ENCODE measurements around the gene TCF4.

Gene TCF4

DNA sequence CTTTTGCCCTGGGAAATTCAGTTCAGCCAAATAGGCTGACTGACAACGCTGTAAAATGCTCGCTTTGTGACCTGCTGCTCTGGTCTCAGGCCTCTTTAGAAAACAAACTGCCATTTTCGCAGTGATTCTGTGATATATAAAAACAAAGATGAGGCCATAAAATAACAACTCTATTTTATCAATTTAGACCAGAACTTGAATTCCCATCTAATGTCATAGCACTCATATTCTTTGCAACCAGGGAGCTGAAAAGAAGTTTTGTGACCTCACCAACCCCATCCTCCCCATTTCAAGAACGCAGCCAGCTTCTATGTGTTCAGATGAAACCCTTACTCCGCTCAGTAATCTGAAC lies 40.3 kb downstream of the TCF4 start:
- H3K36me3 ChIP-seq (ENCODE audit: control insufficient read depth in 1 of 2, insufficient read depth in 2 of 2, low read length in 2 of 2): no peaks in the 10 kb centered on the region
- no peaks in the 10 kb centered on the region for H3K9me3 ChIP-seq (ENCODE audit: control insufficient read depth in 1 of 2, low read length in 2 of 2)
- H3K9ac ChIP-seq (ENCODE audit: low read depth in 1 of 2, low read length in 2 of 2): no peak overlapping the region
- no peak overlapping the region for H3K4me3 ChIP-seq (ENCODE audit: low read depth in 1 of 2, low read length in 2 of 2)
- H3K27me3 ChIP-seq (ENCODE audit: control insufficient read depth in 1 of 2, insufficient read depth in 2 of 2, low read length in 2 of 2): no peaks in the 10 kb centered on the region
- H3K27ac ChIP-seq (ENCODE audit: low read depth, low read length): no peak overlapping the region
- no peaks in the 10 kb centered on the region for H3K4me1 ChIP-seq (ENCODE audit: control insufficient read depth in 1 of 2, insufficient read depth in 2 of 2, low read length in 2 of 2)

DNA sequence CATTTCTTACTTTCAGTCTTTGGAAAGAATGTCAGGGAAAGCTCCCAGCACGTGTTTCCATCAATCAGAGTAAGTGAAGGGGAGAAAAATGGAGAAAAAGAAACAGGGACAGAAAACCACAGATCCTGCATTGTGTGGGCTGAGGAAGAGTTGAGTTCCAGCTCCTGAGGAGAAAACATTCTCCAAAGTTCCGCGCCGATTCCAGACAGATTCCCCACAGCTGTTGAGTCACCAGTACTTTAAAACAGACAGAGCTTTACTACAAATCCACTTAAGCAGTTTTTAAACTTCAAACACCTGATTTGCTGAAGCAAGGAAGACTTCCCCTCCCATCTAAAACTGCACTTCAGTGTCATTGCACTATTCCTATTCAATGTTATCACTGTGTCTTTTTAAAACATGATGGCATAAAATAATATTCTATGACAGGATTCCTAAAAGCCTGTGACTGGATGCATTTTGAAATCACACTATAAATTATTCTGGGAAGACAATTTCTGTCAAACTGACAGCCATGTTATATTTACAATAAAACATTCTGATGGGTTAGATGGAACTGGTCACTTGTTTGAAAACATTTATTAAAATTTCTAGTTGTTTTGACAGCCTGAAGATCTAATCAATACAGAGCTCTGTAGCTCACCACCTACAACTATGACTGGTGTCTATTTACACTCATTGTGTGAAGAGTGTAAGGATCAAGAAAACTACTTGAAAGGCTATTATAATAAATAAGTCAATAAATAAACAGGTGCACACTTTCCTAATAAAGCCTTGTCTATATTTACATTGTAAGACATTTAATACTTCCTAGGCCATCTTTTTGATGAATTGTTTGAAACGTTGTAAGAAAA lies 40.9 kb downstream of the TCF4 start:
- Histone ChIP-seq H3K27ac (ENCODE audit: low read depth, low read length) (no peak overlapping the region), H3K4me3 (ENCODE audit: low read depth in 1 of 2, low read length in 2 of 2) (no peak overlapping the region), H3K4me1 (ENCODE audit: control insufficient read depth in 1 of 2, insufficient read depth in 2 of 2, low read length in 2 of 2) (no peaks in the 10 kb centered on the region), H3K27me3 (ENCODE audit: control insufficient read depth in 1 of 2, insufficient read depth in 2 of 2, low read length in 2 of 2) (no peaks in the 10 kb centered on the region), H3K9me3 (ENCODE audit: control insufficient read depth in 1 of 2, low read length in 2 of 2) (no peaks in the 10 kb centered on the region), H3K9ac (ENCODE audit: low read depth in 1 of 2, low read length in 2 of 2) (no peak overlapping the region), H3K36me3 (ENCODE audit: control insufficient read depth in 1 of 2, insufficient read depth in 2 of 2, low read length in 2 of 2) (no peaks in the 10 kb centered on the region)

DNA sequence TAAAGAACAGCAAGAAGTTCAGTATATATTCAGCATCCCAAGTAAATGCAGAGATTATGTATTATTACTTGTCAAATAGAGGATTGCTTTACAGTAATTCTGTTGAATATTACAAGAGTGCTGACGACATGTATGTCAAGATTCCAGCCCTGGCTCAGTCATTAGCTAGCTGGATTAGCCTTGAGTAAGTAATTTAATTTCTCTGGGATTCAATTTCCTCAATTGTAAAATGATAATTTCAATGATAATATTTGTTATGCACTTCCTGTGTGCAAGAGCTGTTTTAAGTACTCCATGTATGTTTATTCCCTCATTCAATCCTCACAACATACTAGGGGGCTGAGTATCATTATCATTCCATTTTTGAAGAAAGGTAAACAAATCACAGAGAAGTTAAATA lies 44.0 kb downstream of the TCF4 start:
- Histone ChIP-seq H3K9me3 (ENCODE audit: control insufficient read depth in 1 of 2, low read length in 2 of 2) (no peaks in the 10 kb centered on the region), H3K36me3 (ENCODE audit: control insufficient read depth in 1 of 2, insufficient read depth in 2 of 2, low read length in 2 of 2) (no peaks in the 10 kb centered on the region), H3K27ac (ENCODE audit: low read depth, low read length) (no peak overlapping the region), H3K4me1 (ENCODE audit: control insufficient read depth in 1 of 2, insufficient read depth in 2 of 2, low read length in 2 of 2) (no peaks in the 10 kb centered on the region), H3K4me3 (ENCODE audit: low read depth in 1 of 2, low read length in 2 of 2) (no peak overlapping the region), H3K27me3 (ENCODE audit: control insufficient read depth in 1 of 2, insufficient read depth in 2 of 2, low read length in 2 of 2) (no peaks in the 10 kb centered on the region), H3K9ac (ENCODE audit: low read depth in 1 of 2, low read length in 2 of 2) (no peak overlapping the region)

DNA sequence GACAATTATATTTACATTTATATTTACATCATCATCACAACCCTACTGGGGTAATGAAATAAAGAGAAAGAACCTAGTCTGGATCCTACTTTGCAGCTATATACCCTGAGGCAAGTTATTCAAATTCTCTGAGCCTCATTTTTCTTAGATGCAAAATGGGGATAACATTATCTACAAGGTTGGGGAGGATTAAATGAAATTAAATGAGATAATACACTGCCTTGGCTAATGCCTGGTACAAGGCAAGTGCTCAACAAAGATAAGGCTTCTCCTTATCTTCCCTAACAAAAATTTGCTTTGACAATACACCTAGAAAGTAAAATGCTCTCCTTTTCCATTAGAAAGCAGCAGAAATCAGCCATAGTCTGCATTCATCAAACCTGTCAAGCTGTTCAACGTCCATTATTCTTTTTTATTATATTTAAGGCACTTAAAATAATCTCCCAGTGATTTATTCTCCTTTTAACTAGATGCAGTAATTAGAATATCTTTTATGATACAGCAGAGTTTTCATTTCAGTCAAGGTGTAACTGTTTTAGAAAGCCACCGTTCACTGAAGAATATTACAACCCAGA lies 44.8 kb downstream of the TCF4 start:
- no peaks in the 10 kb centered on the region for H3K27me3 ChIP-seq (ENCODE audit: control insufficient read depth in 1 of 2, insufficient read depth in 2 of 2, low read length in 2 of 2)
- H3K4me1 ChIP-seq (ENCODE audit: control insufficient read depth in 1 of 2, insufficient read depth in 2 of 2, low read length in 2 of 2): no peaks in the 10 kb centered on the region
- no peak overlapping the region for H3K9ac ChIP-seq (ENCODE audit: low read depth in 1 of 2, low read length in 2 of 2)
- no peak overlapping the region for H3K4me3 ChIP-seq (ENCODE audit: low read depth in 1 of 2, low read length in 2 of 2)
- H3K36me3 ChIP-seq (ENCODE audit: control insufficient read depth in 1 of 2, insufficient read depth in 2 of 2, low read length in 2 of 2): no peaks in the 10 kb centered on the region
- H3K27ac ChIP-seq (ENCODE audit: low read depth, low read length): no peak overlapping the region
- H3K9me3 ChIP-seq (ENCODE audit: control insufficient read depth in 1 of 2, low read length in 2 of 2): no peaks in the 10 kb centered on the region

DNA sequence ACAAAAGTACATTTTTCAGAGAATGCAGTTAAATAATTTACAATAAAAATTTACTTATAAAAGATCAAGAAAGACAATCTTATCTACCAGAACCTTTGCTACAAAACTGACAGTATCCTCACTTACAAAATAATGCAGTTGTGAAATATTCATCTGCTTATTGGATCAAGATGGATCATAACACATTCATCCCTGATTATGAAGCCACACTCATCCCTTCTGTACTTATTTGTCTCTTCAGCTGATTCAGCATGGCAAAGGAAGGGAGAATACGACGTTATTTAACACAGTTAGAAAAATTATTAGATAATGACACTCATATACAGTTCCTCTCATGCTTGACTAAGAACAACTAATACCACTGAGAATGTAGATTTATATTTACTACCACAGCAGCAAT lies 46.4 kb downstream of the TCF4 start:
- Histone ChIP-seq H3K9ac (ENCODE audit: low read depth in 1 of 2, low read length in 2 of 2) (no peak overlapping the region), H3K9me3 (ENCODE audit: control insufficient read depth in 1 of 2, low read length in 2 of 2) (no peaks in the 10 kb centered on the region), H3K27ac (ENCODE audit: low read depth, low read length) (no peak overlapping the region), H3K4me1 (ENCODE audit: control insufficient read depth in 1 of 2, insufficient read depth in 2 of 2, low read length in 2 of 2) (no peaks in the 10 kb centered on the region), H3K36me3 (ENCODE audit: control insufficient read depth in 1 of 2, insufficient read depth in 2 of 2, low read length in 2 of 2) (no peaks in the 10 kb centered on the region), H3K27me3 (ENCODE audit: control insufficient read depth in 1 of 2, insufficient read depth in 2 of 2, low read length in 2 of 2) (no peaks in the 10 kb centered on the region), H3K4me3 (ENCODE audit: low read depth in 1 of 2, low read length in 2 of 2) (no peak overlapping the region)

DNA sequence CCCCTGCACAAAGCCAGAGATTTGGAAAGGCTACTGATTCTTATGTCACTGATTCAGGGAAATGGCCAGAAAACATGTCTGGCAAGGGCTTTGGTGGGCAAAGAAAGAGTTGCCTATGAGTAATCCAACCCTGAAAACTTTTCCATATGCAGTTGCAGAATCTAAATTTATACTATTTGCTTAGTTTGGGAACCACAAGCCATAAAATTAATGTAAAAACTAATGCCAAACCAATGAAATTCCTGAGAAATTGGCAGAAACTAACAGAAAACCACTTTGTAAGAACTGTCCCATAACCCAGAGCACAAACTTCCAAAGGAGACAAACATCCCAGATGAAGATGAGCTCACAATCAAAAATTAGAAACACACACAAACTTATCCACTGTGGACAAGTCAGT lies 48.8 kb downstream of the TCF4 start:
- H3K36me3 ChIP-seq (ENCODE audit: control insufficient read depth in 1 of 2, insufficient read depth in 2 of 2, low read length in 2 of 2): no peaks in the 10 kb centered on the region
- no peaks in the 10 kb centered on the region for H3K9me3 ChIP-seq (ENCODE audit: control insufficient read depth in 1 of 2, low read length in 2 of 2)
- H3K4me1 ChIP-seq (ENCODE audit: control insufficient read depth in 1 of 2, insufficient read depth in 2 of 2, low read length in 2 of 2): no peaks in the 10 kb centered on the region
- H3K4me3 ChIP-seq (ENCODE audit: low read depth in 1 of 2, low read length in 2 of 2): no peak overlapping the region
- H3K27me3 ChIP-seq (ENCODE audit: control insufficient read depth in 1 of 2, insufficient read depth in 2 of 2, low read length in 2 of 2): no peaks in the 10 kb centered on the region
- H3K9ac ChIP-seq (ENCODE audit: low read depth in 1 of 2, low read length in 2 of 2): no peak overlapping the region
- no peak overlapping the region for H3K27ac ChIP-seq (ENCODE audit: low read depth, low read length)

DNA sequence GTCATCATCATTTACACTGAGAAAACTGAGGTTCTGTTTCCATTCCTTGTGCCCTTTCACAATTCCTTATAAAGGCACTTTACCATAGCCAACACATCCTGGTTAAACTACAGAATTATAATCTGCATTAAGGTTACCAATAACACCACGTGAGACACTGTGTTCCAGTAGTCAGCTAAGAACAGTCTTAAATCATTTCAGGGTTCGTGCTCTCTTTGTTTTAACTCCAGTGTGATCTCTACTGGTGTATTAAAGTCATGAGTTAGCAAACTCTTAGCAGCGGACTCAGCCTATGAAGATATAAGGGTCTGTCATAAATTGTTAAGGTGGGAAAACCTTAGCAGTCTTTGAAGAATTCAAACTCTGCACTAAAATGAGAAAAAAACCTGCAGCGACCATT lies 53.0 kb downstream of the TCF4 start:
- Histone ChIP-seq H3K9ac (ENCODE audit: low read depth in 1 of 2, low read length in 2 of 2) (no peak overlapping the region), H3K27me3 (ENCODE audit: control insufficient read depth in 1 of 2, insufficient read depth in 2 of 2, low read length in 2 of 2) (no peaks in the 10 kb centered on the region), H3K4me1 (ENCODE audit: control insufficient read depth in 1 of 2, insufficient read depth in 2 of 2, low read length in 2 of 2) (no peaks in the 10 kb centered on the region), H3K4me3 (ENCODE audit: low read depth in 1 of 2, low read length in 2 of 2) (no peak overlapping the region), H3K9me3 (ENCODE audit: control insufficient read depth in 1 of 2, low read length in 2 of 2) (no peaks in the 10 kb centered on the region), H3K36me3 (ENCODE audit: control insufficient read depth in 1 of 2, insufficient read depth in 2 of 2, low read length in 2 of 2) (no peaks in the 10 kb centered on the region), H3K27ac (ENCODE audit: low read depth, low read length) (no peak overlapping the region)

DNA sequence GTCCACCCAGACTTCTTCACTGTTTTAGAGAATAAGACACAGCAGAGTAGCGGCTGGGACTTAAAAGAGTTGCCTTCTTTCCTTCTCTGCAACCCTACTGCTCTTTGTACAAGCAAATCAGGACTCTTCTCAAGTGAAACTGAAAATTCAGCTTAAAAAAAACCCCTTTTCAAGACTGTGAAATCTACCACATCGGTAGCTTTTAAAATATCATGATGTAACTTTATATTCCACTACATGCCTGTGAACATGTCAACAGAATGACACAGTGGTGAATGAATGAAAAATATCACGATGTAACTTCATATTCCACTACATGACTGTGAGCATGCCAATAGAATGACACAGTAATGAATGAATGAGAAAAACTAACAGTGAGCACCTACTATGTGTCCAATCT lies 53.4 kb downstream of the TCF4 start:
- H3K9me3 ChIP-seq (ENCODE audit: control insufficient read depth in 1 of 2, low read length in 2 of 2): no peaks in the 10 kb centered on the region
- no peak overlapping the region for H3K27ac ChIP-seq (ENCODE audit: low read depth, low read length)
- H3K9ac ChIP-seq (ENCODE audit: low read depth in 1 of 2, low read length in 2 of 2): no peak overlapping the region
- no peaks in the 10 kb centered on the region for H3K4me1 ChIP-seq (ENCODE audit: control insufficient read depth in 1 of 2, insufficient read depth in 2 of 2, low read length in 2 of 2)
- no peaks in the 10 kb centered on the region for H3K27me3 ChIP-seq (ENCODE audit: control insufficient read depth in 1 of 2, insufficient read depth in 2 of 2, low read length in 2 of 2)
- no peaks in the 10 kb centered on the region for H3K36me3 ChIP-seq (ENCODE audit: control insufficient read depth in 1 of 2, insufficient read depth in 2 of 2, low read length in 2 of 2)
- H3K4me3 ChIP-seq (ENCODE audit: low read depth in 1 of 2, low read length in 2 of 2): no peak overlapping the region

DNA sequence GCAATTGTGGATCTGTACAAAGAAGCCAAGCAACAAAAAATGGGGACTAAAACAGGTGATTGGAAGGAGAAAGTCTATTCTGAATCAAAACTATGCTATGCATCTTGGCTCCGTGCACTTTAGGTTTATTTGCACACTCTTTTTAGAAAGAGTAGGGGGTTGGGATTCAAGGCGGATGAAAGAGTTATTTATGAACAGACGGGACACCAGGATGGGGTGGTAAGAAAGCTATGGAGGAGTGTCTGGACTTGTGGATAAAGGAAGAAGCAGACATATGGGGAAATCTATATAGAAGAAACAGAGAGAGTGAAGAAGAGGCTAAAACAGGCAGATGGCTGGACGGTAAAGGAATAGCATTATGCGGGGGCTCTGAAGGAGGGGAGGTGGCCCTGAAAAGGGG lies 57.8 kb downstream of the TCF4 start:
- Histone ChIP-seq H3K9me3 (ENCODE audit: control insufficient read depth in 1 of 2, low read length in 2 of 2) (no peaks in the 10 kb centered on the region), H3K36me3 (ENCODE audit: control insufficient read depth in 1 of 2, insufficient read depth in 2 of 2, low read length in 2 of 2) (no peaks in the 10 kb centered on the region), H3K27ac (ENCODE audit: low read depth, low read length) (no peak overlapping the region), H3K4me3 (ENCODE audit: low read depth in 1 of 2, low read length in 2 of 2) (no peak overlapping the region), H3K4me1 (ENCODE audit: control insufficient read depth in 1 of 2, insufficient read depth in 2 of 2, low read length in 2 of 2) (no peaks in the 10 kb centered on the region), H3K27me3 (ENCODE audit: control insufficient read depth in 1 of 2, insufficient read depth in 2 of 2, low read length in 2 of 2) (no peaks in the 10 kb centered on the region), H3K9ac (ENCODE audit: low read depth in 1 of 2, low read length in 2 of 2) (no peak overlapping the region)

DNA sequence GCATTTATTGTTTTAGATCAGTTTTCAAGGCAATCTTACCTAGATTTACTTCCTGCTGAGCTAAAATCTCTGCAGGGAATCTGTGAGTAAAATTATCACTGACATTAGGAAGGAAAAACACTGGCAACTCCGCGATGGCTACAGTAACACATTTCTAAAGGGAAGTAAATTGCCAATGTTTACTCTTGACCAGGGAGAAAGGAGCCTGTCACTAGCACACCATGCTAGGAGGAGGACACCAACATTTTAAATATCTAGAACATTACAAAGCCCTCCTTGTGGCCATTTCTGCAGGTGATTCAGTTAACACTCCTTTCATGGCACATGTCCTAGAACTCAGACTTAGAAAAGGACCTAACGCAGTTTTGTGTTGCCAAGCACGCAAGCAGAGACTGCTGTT lies 58.4 kb downstream of the TCF4 start:
- no peaks in the 10 kb centered on the region for H3K27me3 ChIP-seq (ENCODE audit: control insufficient read depth in 1 of 2, insufficient read depth in 2 of 2, low read length in 2 of 2)
- no peaks in the 10 kb centered on the region for H3K4me1 ChIP-seq (ENCODE audit: control insufficient read depth in 1 of 2, insufficient read depth in 2 of 2, low read length in 2 of 2)
- no peaks in the 10 kb centered on the region for H3K9me3 ChIP-seq (ENCODE audit: control insufficient read depth in 1 of 2, low read length in 2 of 2)
- H3K36me3 ChIP-seq (ENCODE audit: control insufficient read depth in 1 of 2, insufficient read depth in 2 of 2, low read length in 2 of 2): no peaks in the 10 kb centered on the region
- H3K9ac ChIP-seq (ENCODE audit: low read depth in 1 of 2, low read length in 2 of 2): no peak overlapping the region
- no peak overlapping the region for H3K27ac ChIP-seq (ENCODE audit: low read depth, low read length)
- no peak overlapping the region for H3K4me3 ChIP-seq (ENCODE audit: low read depth in 1 of 2, low read length in 2 of 2)

All from duodenal mucosa (tissue), 2 donors.